ENCODE measurements around the gene CPLX1.

DNA sequence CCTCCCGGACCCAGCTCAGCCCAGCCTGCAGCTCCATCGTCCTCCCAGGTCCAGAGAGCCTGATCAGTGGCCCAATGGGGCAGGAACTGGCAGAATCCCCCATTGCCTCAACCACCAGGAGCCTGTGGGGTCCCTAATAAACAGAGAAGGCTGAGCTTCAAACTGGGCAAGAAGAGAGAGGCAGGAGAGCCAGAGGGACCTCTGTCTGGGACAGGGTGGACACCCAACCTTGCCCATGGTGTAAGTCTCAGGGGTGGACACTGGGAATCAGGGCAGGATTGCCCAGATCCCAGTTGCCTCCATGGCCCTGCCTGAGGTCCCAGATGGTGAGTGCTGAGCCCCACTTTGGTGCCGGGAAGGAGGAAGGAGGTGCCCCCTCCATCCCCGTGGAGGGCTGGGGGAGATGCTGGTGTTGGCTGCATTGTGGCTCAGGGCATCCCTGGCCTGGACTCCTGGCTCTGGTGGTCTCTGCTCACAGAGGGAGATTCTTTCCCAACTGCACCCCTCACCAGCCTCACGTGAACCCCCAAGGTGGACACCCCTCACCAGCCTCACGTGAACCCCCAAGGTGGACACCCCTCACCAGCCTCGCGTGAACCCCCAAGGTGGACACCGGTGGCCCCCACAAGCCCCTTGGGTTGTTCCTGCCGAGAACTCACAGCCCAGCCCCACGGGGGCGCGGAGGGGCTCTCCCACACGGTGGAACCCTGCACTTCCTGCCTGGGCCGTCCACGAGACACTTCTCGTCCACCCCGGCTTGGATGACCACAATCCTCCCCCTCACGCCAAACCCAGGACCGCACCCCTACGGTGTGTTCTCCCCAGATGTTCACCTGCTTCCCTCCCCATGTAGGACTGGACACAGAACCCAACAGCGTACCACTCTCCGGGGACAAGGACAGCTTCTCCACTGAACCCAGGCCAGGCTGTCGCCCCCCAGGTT is 5.4 kb downstream of the CPLX1 start:
- no peak for TF ChIP-seq FOXM1 (IDR thresholded peaks at IDR 0.05; ENCODE audit: borderline replicate concordance, low read depth)
- TF ChIP-seq TEAD4 (IDR thresholded peaks at IDR 0.05): no peak
- TF ChIP-seq REST (IDR thresholded peaks at IDR 0.05; ENCODE audit: low read depth): no peak
- TF ChIP-seq NFIC (IDR thresholded peaks at IDR 0.05): no peak

Measured in Ishikawa (cell line).